HepG2 (cell line): ENCODE results near the gene VPS25. TPM values are rescaled to one million over a fixed set of nuclear protein-coding genes. Genes with fewer than 3 reads are reported as not detected.
A peak's percentile ranks its signal among the peaks of the same experiment; 100 is the strongest.

Experiments used
- AFF4 ChIP-seq: sonication (generic); formaldehyde crosslinking; IDR thresholded peaks from 2 replicates; pipeline ENCODE4 v1.4.0; 2020; ENCODE audit warnings: missing genetic modification reagents
- ARNT ChIP-seq: fragments of 450-650 bp; IDR thresholded peaks from 2 replicates; pipeline ENCODE4 v1.6.1; 2017
- HHEX ChIP-seq: IDR thresholded peaks from 2 replicates; pipeline ENCODE4 v1.6.1; 2016; ENCODE audit warnings: control low read depth
- HOXA9 ChIP-seq: sonication (generic); formaldehyde crosslinking; IDR thresholded peaks from 2 replicates; pipeline ENCODE4 v1.8.1; 2022; ENCODE audit warnings: missing genetic modification reagents, mild to moderate bottlenecking, moderate library complexity, borderline replicate concordance
- NPAS2 ChIP-seq: sonication (generic); formaldehyde crosslinking; IDR thresholded peaks from 2 replicates; pipeline ENCODE4 v1.8.0; 2022; ENCODE audit warnings: mild to moderate bottlenecking, missing genetic modification reagents, borderline replicate concordance
- PCBP2 ChIP-seq: fragments of 200-400 bp; formaldehyde crosslinking; optimal IDR thresholded peaks from 2 replicates; pipeline ENCODE3; 2018; ENCODE audit warnings: low read length, low read depth; ENCODE audit not compliant: poor library complexity, severe bottlenecking
- POGZ ChIP-seq: sonication (generic); formaldehyde crosslinking; IDR thresholded peaks from 2 replicates; pipeline ENCODE4 v1.4.0; 2020; ENCODE audit warnings: mild to moderate bottlenecking, missing genetic modification reagents
- SKI ChIP-seq: fragments of 450-650 bp; IDR thresholded peaks from one replicate; pipeline ENCODE4 v1.6.1; 2018; ENCODE audit warnings: mild to moderate bottlenecking; ENCODE audit not compliant: partially characterized antibody
- ZNF451 ChIP-seq: sonication (generic); formaldehyde crosslinking; IDR thresholded peaks from 2 replicates; pipeline ENCODE4 v1.5.0; 2020; ENCODE audit warnings: mild to moderate bottlenecking, missing genetic modification reagents
- ZNF577 ChIP-seq: sonication (generic); formaldehyde crosslinking; IDR thresholded peaks from 2 replicates; pipeline ENCODE4 v1.4.0; 2020; ENCODE audit warnings: mild to moderate bottlenecking, low read depth, missing genetic modification reagents, borderline replicate concordance
- ZNF616 ChIP-seq: sonication (generic); formaldehyde crosslinking; IDR thresholded peaks from 2 replicates; pipeline ENCODE4 v1.5.0; 2020; ENCODE audit warnings: low read depth, mild to moderate bottlenecking, missing genetic modification reagents
- polyA plus RNA-seq, 8 experiments: library from polyadenylated mRNA; depleted of rRNA in 3 of 8; stranded (reverse) in 7 of 8; unstranded in 1 of 8; fragments of >200 nt; fragmentation: Illumina TruSeq in 4 of 8; extraction: Trizol in 4 of 8; gene quantifications; 2 replicates each; pipeline versions ENCODE4 v1.2.1 to v1.2.3, GENCODE V29; 2011 to 2016; ENCODE audit warnings: low read depth in 4 of 8, missing spikeins in 1 of 8, mixed read lengths in 1 of 8; ENCODE audit not compliant: insufficient read depth in 1 of 8
- total RNA-seq, 5 experiments: library from RNA; depleted of rRNA; stranded (reverse); fragments of >200 nt; fragmentation: Illumina TruSeq; extraction: Trizol; gene quantifications; 2 replicates each; pipeline ENCODE4 v1.2.3, GENCODE V29; 2016; ENCODE audit warnings: low read depth in 1 of 5
- TF ChIP-seq, protein P1 (sequence below): sonication (generic); formaldehyde crosslinking; IDR thresholded peaks from 2 replicates; pipeline ENCODE4 v1.8.1; 2023; ENCODE audit warnings: mild to moderate bottlenecking, moderate library complexity, missing genetic modification reagents
- TF ChIP-seq, protein P2 (sequence below): sonication (generic); formaldehyde crosslinking; IDR thresholded peaks from 2 replicates; pipeline ENCODE4 v1.5.1; 2020; ENCODE audit warnings: missing genetic modification reagents, mild to moderate bottlenecking, borderline replicate concordance
- TF ChIP-seq, protein P3 (sequence below): sonication (generic); formaldehyde crosslinking; IDR thresholded peaks from 2 replicates; pipeline ENCODE4 v1.5.1; 2020; ENCODE audit warnings: missing genetic modification reagents, mild to moderate bottlenecking, borderline replicate concordance
- TF ChIP-seq, protein P4 (sequence below): sonication (generic); IDR thresholded peaks from 2 replicates; pipeline ENCODE4 v1.6.1; 2016; ENCODE audit warnings: low read depth, borderline replicate concordance
- TF ChIP-seq, protein P5 (sequence below): sonication (generic); formaldehyde crosslinking; IDR thresholded peaks from 2 replicates; pipeline ENCODE4 v1.9.0; 2021; ENCODE audit warnings: missing genetic modification reagents, mild to moderate bottlenecking, borderline replicate concordance

Gene VPS25
- total and polyA plus RNA-seq, 2 of the 13 experiments (the other 11 are each of a cell fraction or from before 2014, with no cell fraction given), result 161 to 249 TPM

DNA sequence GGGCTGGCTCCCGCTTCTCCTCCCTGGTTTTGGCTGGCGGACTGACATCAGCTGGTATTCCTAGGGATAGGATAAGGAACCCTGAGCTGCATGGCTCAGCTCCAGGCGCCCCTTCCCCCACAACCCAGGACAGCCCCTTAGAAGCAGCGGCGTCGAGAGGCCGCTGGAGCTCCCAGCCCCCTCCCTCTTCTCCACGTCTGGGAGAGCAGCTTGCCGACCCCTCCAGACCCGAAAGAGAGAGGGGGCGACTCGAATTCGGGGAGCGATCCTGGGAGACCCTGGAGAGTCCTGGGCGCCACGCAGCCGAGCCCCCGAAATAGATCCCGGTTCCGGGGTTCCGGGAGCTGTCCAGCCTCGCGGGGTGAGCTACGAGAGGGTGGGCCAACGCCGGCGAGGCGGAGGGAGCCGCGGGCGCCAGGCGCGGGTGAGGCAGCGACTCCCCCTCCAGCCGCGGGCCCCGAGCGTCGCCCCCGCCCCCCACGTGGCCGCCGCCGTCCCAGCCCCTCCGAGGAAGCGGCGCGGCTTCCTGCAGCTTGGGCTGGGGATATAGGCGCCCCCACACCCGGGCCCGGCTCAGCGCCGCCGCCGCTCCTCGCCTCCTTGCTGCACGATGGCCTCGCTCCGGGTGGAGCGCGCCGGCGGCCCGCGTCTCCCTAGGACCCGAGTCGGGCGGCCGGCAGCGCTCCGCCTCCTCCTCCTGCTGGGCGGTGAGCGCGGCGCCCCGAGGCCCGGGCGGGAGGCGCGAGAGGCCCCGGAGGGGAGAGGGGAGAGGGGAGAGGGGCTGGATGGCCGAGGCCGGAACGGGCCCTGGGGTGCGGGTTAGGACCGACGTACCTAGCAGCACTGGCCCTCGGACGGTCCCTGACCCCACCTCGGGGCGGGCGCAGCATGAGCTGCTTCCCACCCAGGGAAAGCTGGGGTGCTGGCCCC, 12.3 kb upstream of the VPS25 start, which contains the start of gene RAMP2 (continued):
- no peak for TF ChIP-seq PCBP2
- no peak for TF ChIP-seq NPAS2 (CRISPR knock-in tag)
- TF ChIP-seq, protein P1, sequence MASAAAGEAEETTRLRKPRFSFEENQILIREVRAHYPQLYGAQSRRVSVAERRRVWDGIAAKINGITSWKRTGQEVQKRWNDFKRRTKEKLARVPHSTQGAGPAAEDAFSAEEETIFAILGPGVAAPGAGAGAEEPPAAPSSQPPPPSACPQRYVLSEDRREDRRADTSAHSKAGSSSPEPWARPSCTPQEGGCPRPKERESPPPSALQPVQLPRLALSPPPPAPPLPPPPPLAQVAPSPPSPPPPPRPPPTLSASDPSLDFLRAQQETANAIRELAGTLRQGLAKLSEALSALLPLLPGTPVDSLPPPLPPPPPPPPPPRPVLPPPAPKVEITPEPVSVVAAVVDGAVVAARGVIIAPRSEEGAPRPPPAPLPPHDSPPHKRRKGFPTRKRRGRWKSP (CRISPR knock-in tag), result no peak; the same call in 1 of the 2 replicates
- TF ChIP-seq, protein P2, sequence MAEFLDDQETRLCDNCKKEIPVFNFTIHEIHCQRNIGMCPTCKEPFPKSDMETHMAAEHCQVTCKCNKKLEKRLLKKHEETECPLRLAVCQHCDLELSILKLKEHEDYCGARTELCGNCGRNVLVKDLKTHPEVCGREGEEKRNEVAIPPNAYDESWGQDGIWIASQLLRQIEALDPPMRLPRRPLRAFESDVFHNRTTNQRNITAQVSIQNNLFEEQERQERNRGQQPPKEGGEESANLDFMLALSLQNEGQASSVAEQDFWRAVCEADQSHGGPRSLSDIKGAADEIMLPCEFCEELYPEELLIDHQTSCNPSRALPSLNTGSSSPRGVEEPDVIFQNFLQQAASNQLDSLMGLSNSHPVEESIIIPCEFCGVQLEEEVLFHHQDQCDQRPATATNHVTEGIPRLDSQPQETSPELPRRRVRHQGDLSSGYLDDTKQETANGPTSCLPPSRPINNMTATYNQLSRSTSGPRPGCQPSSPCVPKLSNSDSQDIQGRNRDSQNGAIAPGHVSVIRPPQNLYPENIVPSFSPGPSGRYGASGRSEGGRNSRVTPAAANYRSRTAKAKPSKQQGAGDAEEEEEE (CRISPR knock-in tag), result no peak
- TF ChIP-seq HOXA9 (CRISPR knock-in tag), result no peak
- TF ChIP-seq, protein P3, sequence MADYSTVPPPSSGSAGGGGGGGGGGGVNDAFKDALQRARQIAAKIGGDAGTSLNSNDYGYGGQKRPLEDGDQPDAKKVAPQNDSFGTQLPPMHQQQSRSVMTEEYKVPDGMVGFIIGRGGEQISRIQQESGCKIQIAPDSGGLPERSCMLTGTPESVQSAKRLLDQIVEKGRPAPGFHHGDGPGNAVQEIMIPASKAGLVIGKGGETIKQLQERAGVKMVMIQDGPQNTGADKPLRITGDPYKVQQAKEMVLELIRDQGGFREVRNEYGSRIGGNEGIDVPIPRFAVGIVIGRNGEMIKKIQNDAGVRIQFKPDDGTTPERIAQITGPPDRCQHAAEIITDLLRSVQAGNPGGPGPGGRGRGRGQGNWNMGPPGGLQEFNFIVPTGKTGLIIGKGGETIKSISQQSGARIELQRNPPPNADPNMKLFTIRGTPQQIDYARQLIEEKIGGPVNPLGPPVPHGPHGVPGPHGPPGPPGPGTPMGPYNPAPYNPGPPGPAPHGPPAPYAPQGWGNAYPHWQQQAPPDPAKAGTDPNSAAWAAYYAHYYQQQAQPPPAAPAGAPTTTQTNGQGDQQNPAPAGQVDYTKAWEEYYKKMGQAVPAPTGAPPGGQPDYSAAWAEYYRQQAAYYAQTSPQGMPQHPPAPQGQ, result no peak
- no peak for TF ChIP-seq HHEX
- TF ChIP-seq AFF4 (CRISPR knock-in tag), result no peak
- no peak for TF ChIP-seq ARNT
- TF ChIP-seq ZNF451, result peak; percentile 77; the same call in 1 of the 2 replicates
- TF ChIP-seq ZNF577 (CRISPR knock-in tag), result no peak
- peak; percentile 80; the same call in 1 of the 2 replicates for TF ChIP-seq ZNF616
- TF ChIP-seq, protein P4, sequence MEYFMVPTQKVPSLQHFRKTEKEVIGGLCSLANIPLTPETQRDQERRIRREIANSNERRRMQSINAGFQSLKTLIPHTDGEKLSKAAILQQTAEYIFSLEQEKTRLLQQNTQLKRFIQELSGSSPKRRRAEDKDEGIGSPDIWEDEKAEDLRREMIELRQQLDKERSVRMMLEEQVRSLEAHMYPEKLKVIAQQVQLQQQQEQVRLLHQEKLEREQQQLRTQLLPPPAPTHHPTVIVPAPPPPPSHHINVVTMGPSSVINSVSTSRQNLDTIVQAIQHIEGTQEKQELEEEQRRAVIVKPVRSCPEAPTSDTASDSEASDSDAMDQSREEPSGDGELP, result peak; percentile 21; the same call in 1 of the 2 replicates
- no peak for TF ChIP-seq POGZ
- no peak for TF ChIP-seq SKI
- TF ChIP-seq, protein P5, sequence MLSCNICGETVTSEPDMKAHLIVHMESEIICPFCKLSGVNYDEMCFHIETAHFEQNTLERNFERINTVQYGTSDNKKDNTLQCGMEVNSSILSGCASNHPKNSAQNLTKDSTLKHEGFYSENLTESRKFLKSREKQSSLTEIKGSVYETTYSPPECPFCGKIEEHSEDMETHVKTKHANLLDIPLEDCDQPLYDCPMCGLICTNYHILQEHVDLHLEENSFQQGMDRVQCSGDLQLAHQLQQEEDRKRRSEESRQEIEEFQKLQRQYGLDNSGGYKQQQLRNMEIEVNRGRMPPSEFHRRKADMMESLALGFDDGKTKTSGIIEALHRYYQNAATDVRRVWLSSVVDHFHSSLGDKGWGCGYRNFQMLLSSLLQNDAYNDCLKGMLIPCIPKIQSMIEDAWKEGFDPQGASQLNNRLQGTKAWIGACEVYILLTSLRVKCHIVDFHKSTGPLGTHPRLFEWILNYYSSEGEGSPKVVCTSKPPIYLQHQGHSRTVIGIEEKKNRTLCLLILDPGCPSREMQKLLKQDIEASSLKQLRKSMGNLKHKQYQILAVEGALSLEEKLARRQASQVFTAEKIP (CRISPR knock-in tag), result no peak
